Effector CD4-positive, alpha-beta T cell (primary cell): Measurements from ENCODE around the gene NAP1L4.
A peak's percentile ranks its signal among the peaks of the same experiment; 100 is the strongest.

Experiments used
- DNase-seq: peaks from one replicate; pipeline ENCODE4 v3.0.0-alpha.2; 2020
- total RNA-seq: gene quantifications from one replicate; lab custom pipeline; 2026; lab: John Stamatoyannopoulos, UW

Gene NAP1L4
- 238 reads per million, percentile 94 among the genes with 10 or more reads in this experiment for total RNA-seq

- peak; percentile 98 for DNase-seq
These were observed at the start of gene NAP1L4 for GRCh38 chr11:2992234-2992996. Gene NAP1L4, minus strand, starts transcription at chr11:2992329. Its CDS starts 13,109 bp downstream, at chr11:2979220.

GRCh38 chr11:3040881-3041280 is 48.8 kb upstream of the NAP1L4 start:
- DNase-seq: no peak

GRCh38 chr11:3037945-3038271 is 45.8 kb upstream of the NAP1L4 start:
- no peak for DNase-seq

GRCh38 chr11:3037040-3037944 is 45.2 kb upstream of the NAP1L4 start:
- peak; percentile 21 for DNase-seq

GRCh38 chr11:3036419-3036818 is 44.3 kb upstream of the NAP1L4 start:
- no peak for DNase-seq

GRCh38 chr11:3035333-3035732 is 43.2 kb upstream of the NAP1L4 start:
- no peak for DNase-seq

GRCh38 chr11:3030289-3031070 is 38.4 kb upstream of the NAP1L4 start:
- no peak for DNase-seq

GRCh38 chr11:3028813-3029212 is 36.7 kb upstream of the NAP1L4 start:
- DNase-seq: no peak

GRCh38 chr11:3026803-3027202 is 34.7 kb upstream of the NAP1L4 start:
- DNase-seq: no peak

- no peak for DNase-seq
These were observed 30.9 kb upstream of the NAP1L4 start for GRCh38 chr11:3022982-3023381.

GRCh38 chr11:3022300-3022967 is 30.3 kb upstream of the NAP1L4 start:
- DNase-seq: no peak

GRCh38 chr11:3021125-3021524 is 29.0 kb upstream of the NAP1L4 start:
- DNase-seq: peak; percentile 21

- no peak for DNase-seq
These were observed 27.9 kb upstream of the NAP1L4 start for GRCh38 chr11:3020011-3020410.

GRCh38 chr11:3018596-3018995 is 26.5 kb upstream of the NAP1L4 start:
- DNase-seq: no peak

GRCh38 chr11:3016861-3017260 is 24.7 kb upstream of the NAP1L4 start:
- DNase-seq: no peak

- no peak for DNase-seq
These were observed 23.7 kb upstream of the NAP1L4 start for GRCh38 chr11:3015796-3016195.

- no peak for DNase-seq
These were observed 22.8 kb upstream of the NAP1L4 start for GRCh38 chr11:3014943-3015342.

GRCh38 chr11:3014057-3014938 is 22.2 kb upstream of the NAP1L4 start:
- DNase-seq: peak; percentile 66

GRCh38 chr11:3011891-3012885 is 20.1 kb upstream of the NAP1L4 start:
- no peak for DNase-seq
